Left forelimb (tissue), 1 donor: ENCODE data around the gene WBP2.

ENCODE experiments used
- DNase-seq: peaks from one replicate; pipeline ENCODE4 v3.0.0-alpha.2; 2018; ENCODE audit warnings: low spot score

WBP2 gene

GRCh38 chr17:75844530-75845057, 10.5 kb downstream of the WBP2 start:
- DNase-seq = no peak

- no peak for DNase-seq
Measured at GRCh38 chr17:75843577-75844529, 11.3 kb downstream of the WBP2 start, which contains the start of gene UNC13D. Gene UNC13D (minus strand): TSS chr17:75844404. CDS start chr17:75844337, 67 bp downstream.

GRCh38 chr17:75842963-75843576, 12.1 kb downstream of the WBP2 start:
- no peak for DNase-seq

DNA sequence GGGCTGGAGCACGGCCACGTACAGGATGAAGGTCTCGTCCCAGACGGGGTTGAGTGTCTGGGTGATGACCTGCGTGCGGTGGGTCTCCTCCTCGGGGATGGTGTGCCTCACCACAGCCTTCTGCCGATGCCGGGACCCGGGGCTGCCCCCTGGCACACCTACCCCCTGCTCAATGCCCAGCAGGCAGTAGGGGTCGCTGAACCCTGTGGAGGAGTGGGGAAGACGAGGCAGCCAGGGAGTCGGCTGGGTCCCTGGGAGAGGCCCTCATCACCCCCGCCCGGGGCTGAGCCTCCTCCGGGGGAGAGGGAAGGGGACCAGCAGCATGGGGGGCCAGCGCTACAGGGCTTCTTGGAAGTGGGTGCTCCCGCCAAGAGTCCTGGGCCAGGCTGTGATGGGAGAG, 12.7 kb downstream of the WBP2 start:
- no peak for DNase-seq

DNA sequence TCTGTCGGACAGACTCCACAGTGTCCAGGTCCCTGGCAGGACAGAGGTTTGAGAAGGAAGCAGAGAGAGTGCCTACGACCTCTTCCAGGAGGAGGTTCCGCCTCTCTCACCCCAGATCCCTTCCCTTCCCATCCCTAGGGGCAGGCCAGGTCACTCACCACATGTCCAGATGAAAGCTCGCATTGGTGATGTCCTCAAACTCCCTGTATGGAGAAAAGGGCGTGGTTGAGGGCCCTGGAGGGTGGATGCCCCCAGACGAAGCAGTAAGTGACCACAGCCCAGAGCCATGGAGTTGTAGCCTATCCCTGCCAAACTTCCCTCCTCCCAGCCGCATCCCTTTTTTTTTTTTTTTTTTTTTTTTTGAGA, 14.4 kb downstream of the WBP2 start:
- no peak for DNase-seq

- DNase-seq = no peak
Measured at GRCh38 chr17:75839942-75840798, 15.0 kb downstream of the WBP2 start.

GRCh38 chr17:75838410-75838809, 16.7 kb downstream of the WBP2 start:
- no peak for DNase-seq

- DNase-seq = no peak
Measured at GRCh38 chr17:75837899-75838298, 17.2 kb downstream of the WBP2 start.

DNA sequence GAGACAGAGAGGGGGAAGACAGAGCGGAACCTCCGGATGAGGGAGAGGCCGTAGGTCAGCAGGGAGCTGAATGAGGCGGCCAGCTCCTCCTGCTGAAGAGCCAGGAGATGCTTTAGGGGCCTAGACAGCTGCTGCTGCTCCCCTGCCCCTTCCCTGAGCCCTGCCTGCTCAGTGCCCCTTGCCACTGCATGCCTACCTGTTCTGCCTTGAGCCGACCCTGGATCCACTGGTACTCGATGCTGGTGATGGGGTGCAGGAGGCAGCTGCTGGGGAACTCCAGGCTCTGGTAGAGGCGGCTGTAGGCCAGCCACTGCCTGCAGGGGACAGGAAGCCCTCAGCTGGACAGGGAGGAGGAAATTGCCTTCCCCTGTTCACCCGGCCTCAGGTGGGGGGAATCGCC, 18.5 kb downstream of the WBP2 start:
- no peak for DNase-seq

DNA sequence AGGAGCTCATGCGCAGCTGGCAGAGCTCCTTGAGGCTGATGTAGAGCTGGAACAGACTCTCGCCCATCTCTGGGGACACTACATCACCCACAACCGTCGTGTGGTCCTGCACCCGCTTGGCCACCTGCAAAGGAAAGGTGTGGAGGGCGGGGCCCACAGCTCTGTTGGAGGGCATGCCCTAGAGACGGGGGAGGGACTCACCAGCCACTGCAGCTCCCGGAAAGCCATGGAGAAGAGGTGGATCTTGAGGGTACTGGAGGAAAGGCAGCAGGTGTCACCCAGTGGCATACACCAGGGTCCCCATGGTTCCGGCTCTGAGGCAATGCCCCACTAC, 19.5 kb downstream of the WBP2 start:
- no peak for DNase-seq

GRCh38 chr17:75834928-75835653, 20.0 kb downstream of the WBP2 start:
- DNase-seq = no peak

DNA sequence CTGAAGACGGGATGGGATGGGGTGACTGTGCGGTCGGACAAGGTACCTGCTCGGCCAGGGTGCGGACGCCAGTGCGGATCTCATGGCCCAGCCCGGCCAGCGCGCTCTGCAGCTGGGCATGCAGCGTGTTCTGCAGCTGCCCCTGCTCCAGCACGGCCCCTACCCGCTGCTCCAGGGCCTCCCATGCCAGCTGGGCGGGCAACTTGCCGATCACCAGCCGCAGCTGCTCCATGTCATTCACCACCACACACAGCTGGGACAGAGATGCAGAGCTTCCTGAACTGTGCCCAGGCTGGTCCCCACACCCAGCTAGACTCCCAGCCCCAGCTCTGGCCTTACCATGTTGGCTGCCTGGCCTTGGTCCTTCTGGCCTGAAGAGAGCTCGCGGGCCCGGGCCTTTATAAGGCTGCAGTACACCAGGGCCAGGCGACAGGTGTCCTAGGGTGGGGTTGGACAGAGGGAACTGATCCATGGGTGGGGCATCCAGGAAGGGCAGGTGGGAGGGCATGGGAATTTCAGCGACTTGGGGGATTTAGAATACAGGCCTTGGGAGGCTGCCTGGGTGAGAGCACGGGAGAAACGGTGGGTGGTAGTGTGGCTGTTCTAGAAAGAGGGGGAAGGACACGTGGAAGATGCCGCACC, 20.7 kb downstream of the WBP2 start:
- DNase-seq = peak; percentile 86

DNA sequence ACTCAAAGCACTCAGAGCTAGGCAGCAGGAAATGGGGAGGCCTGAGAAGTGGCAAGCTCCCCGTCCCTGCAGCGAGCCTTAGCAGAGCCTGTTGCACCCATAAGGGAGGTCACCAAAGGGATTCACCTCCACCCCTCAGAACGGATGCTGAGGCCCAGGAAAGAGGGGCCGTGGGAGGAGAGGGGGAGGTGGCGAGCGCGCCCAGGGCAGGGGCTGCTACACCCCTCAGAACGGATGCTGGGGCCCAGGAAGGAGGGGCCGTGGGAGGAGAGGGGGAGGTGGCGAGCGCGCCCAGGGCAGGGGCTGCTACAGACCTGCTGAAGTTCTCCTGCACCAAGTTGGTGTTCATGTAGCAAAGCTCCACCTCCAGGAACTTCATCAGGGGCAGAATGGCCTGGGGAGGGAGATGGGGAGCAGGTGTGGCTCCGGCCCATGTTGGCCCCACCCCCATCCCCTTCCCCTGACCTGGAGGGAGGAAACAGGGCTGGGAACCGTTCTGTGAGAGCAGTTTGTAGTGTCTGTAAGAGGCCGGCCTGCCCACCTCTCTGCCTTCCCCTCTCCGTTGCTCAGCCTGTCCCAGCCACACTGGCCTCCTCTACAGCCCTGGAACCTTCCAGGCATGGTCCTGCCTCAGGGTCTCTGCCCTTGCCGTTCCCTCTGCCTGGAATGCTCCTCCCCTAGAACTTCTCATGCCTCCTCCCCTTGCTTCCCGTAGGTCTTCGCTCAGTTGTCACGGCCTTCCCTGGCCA, 22.3 kb downstream of the WBP2 start:
- no peak for DNase-seq

- DNase-seq = no peak
Measured at GRCh38 chr17:75832164-75832651, 22.9 kb downstream of the WBP2 start.

DNA sequence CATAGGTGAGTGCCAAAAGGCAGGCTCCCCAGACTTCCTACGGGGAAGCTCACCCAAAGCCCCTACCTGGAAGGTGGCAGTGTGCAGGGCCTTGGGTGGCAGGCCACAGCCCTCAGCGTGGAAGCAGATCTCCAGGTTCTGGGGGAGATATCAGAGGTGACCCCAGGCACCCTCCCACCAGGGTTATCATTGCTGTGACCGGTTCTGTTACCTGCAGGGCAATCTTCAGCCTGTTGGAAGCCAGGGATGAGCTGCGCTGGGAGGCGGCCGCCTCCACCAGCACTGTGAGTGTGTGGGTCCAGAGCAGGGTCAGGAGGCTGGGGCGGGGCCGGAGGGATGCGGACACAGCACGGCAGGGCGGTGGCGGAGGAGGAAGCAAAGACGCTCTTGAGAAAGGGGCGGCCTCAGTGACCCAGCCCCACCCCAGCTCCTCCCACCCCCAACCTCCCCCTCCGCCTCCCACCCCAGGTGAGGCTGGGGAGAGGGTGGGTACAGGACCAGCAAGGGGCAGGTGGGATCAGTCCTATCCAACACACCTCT, 24.0 kb downstream of the WBP2 start:
- no peak for DNase-seq

DNA sequence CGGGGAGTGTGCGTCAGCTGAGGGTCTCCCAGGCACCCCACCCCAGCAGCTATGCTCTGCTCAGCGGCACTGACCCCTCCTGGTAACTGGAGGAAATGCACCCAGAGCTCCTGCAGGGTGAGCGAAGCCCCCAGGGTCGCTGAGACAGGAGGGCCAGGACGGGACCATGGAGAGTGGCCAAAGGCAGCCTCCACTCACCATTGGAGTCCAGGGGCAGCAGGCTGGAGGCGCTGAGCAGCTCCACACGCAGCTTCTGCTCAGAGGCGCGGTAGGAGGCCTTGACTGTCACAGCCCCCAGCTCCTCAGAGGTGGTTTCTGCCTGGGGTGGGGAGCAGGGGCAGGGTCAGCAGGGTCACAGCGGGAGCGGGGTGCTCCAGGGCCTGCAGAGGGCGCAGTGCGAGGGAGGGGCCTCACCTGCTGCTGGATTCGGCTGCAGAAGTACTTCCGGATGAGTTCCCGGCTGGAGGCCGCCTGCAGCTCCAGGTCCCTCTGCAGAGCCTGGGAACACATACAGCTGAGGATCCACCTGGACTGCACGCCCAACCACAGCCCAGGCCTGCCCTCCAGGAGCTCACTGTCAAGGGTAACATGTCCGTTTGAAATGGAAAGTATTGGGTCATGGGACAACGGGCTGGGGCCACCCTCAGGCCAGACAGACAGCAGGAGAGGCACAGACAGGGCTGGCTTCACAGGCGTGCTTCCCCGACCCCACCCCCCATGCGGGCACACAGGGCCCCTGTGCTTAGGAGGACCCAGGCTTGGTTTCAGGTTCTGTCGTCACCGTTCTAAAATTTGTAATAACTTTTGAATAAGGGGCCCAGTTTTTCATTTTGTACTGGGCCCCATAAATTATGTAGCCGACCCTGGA, 24.7 kb downstream of the WBP2 start:
- DNase-seq = no peak

DNA sequence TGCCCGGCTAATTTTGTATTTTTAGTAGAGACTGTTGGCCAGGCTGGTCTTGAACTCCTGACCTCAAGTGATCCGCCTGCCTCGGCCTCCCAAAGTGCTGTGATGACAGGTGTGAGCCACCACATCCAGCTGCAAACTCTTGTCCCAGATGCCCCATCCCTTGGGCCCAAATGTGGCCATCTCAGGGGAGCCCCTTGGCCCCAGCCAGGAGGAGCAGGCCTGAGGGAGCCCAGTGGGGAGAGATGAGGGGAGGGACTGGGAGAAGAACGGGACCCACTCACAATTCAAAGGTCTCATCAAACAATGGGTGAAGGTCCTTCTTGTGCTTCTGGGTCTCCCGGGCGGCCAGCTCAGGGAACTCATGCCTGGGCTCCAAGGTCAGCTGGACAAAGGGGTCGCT, 25.4 kb downstream of the WBP2 start:
- no peak for DNase-seq

DNA sequence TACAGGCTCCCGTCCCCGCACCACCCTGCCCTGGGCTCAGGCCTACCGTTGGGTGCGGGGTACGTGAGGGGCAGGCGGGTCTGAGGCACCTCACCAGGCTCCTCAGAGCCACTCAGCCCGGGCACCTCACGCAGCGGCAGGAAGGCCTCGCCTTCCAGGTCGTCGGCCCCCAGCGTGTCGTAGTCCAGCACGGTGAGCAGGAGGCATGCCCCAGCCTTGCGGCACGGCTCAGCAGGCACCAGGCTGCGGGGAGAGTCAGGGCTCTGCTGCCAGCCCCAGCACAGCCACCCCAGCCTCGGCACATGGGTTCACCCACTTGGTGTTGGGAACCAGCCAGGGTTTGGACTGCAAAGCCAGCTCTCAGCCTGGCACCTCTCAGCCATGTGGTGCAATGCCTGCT, 26.4 kb downstream of the WBP2 start:
- no peak for DNase-seq

- no peak for DNase-seq
Measured at GRCh38 chr17:75828076-75828400, 27.1 kb downstream of the WBP2 start.
